Adipocyte (in vitro differentiated cells): ENCODE results near the gene LYPD3.
A peak's percentile ranks its signal among the peaks of the same experiment; 100 is the strongest.

Experiments used
- DNase-seq: peaks from one replicate; pipeline ENCODE4 v3.0.0-alpha.2; 2015; ENCODE audit warnings: low read depth
- H3K27me3 ChIP-seq: replicated peaks from 2 replicates; pipeline ENCODE4 v1.7.0; 2013; ENCODE audit warnings: mild to moderate bottlenecking, low read length, moderate library complexity; ENCODE audit not compliant: control insufficient read depth, insufficient read depth
- H3K36me3 ChIP-seq: 2 replicates; pipeline ENCODE4 v1.7.0; 2013; ENCODE audit warnings: low read length, mild to moderate bottlenecking, moderate library complexity; ENCODE audit not compliant: control insufficient read depth, insufficient read depth, severe bottlenecking
- H3K4me1 ChIP-seq: 2 replicates; pipeline ENCODE4 v1.7.0; 2013; ENCODE audit warnings: mild to moderate bottlenecking, low read length, moderate library complexity; ENCODE audit not compliant: control insufficient read depth, insufficient read depth
- H3K4me3 ChIP-seq: 2 replicates; pipeline ENCODE4 v1.7.0; 2013; ENCODE audit warnings: mild to moderate bottlenecking, low read length, moderate library complexity
- H3K9ac ChIP-seq: 2 replicates; pipeline ENCODE4 v1.7.0; 2013; ENCODE audit warnings: mild to moderate bottlenecking, low read length, moderate library complexity
- H3K9me3 ChIP-seq: 2 replicates; pipeline ENCODE4 v1.7.0; 2013; ENCODE audit warnings: mild to moderate bottlenecking, low read length, moderate library complexity; ENCODE audit not compliant: control insufficient read depth

LYPD3 gene

GRCh38 chr19:43483281-43483680 lies 17.9 kb upstream of the LYPD3 start:
- H3K9me3 ChIP-seq, result no peaks in the 10 kb centered on the region
- H3K4me1 ChIP-seq, result no peaks in the 10 kb centered on the region
- no peak overlapping the region for H3K9ac ChIP-seq
- H3K27me3 ChIP-seq, result no peaks in the 10 kb centered on the region
- H3K4me3 ChIP-seq, result no peak overlapping the region
- H3K36me3 ChIP-seq, result no peaks in the 10 kb centered on the region
- DNase-seq, result no peak

DNA sequence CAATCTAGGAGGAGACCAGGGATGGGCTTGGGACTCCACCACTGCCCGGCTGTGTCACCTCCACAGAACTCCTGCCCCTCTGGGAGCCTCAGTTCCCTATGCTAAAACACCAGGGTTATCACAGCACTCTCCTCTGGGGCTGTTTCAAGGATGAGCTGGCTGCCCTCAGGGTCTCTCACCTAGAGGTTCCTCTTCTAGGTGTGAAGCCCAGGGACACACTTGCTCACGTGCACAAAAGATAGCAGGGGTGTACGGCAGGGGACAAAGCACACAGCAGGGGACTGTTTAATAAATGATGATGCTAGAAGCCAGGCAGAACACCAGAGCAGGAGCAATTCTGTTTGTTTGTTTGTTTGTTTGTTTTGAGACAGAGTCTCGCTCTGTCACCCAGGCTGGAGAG lies 16.8 kb upstream of the LYPD3 start:
- Histone ChIP-seq H3K27me3 (no peaks in the 10 kb centered on the region), H3K36me3 (no peaks in the 10 kb centered on the region), H3K4me3 (no peak overlapping the region), H3K9ac (no peak overlapping the region), H3K9me3 (no peaks in the 10 kb centered on the region), H3K4me1 (no peaks in the 10 kb centered on the region)
- DNase-seq, result no peak

DNA sequence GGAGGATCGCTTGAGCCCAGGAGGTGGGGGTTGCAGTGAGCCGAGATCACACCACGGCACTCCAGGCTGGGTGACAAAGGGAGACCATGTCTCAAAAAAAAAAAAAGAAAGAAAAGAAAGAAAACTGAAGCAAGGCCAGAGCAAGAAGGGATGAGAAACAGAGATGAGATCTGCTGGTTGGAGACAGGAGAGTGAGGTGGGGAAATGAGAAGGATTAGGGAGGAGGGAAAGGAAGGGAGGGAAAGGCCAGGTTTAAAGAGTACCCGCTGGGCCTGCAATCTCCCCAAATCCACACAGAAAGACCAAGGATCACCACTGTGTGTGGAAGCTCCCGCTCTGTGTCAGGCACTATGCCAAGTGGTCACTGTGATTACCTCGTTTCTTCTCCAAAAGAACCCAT lies 16.3 kb upstream of the LYPD3 start:
- H3K9ac ChIP-seq, result no peak overlapping the region
- H3K4me3 ChIP-seq, result no peak overlapping the region
- peaks cover 4% of the 10 kb centered on the region for H3K4me1 ChIP-seq
- no peaks in the 10 kb centered on the region for H3K36me3 ChIP-seq
- no peaks in the 10 kb centered on the region for H3K27me3 ChIP-seq
- DNase-seq, result no peak
- no peaks in the 10 kb centered on the region for H3K9me3 ChIP-seq

DNA sequence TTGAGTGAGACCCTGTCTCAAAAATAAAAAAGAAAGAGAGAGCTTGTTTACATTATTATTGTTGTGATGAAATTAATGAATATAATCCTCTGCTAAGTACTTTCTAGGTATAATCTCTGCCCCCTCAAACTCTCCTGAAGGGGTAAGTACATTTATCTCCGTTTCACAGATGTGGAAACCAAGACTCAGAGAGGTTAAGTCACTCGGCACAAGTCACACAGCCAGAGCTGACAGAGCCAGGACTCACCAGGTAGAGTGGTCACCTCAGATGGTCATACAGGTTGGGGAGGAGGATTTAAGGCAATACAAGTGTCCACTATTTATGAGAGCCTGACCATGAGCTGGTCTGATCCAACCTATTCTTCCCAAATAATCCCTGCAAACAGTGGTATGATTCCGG lies 15.2 kb upstream of the LYPD3 start:
- no peaks in the 10 kb centered on the region for H3K27me3 ChIP-seq

DNA sequence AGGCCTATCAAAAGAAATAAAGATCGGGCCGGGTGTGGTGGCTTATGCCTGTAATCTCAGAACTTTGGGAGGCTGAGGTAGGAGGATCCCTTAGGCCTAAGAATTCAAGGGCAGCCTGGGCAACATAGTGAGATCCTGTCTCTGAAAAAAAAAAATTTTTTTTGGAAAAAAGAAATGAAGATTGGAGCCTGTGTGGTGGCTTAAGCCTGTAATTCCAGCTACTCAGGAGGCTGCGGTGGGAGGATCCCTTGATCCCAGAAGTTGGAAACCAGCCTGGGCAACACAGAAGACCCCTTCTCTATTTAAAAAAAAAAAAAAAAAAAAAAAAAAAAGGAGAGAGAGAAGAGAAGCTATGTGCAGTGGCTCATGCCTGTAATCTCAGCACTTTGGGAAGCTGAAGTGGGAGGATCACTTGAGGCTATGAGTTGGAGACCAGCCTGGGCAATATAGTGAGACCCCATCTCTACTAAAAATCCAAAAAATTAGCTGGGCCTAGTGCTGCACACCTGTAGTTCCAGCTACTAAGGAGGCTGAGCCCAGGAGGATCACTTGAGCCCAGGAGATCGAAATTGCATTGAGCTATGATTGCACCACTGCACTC lies 14.7 kb upstream of the LYPD3 start:
- peaks cover 16% of the 10 kb centered on the region for H3K4me1 ChIP-seq
- no peaks in the 10 kb centered on the region for H3K27me3 ChIP-seq
- no peak for DNase-seq
- no peak overlapping the region for H3K9ac ChIP-seq
- H3K36me3 ChIP-seq, result no peaks in the 10 kb centered on the region
- H3K4me3 ChIP-seq, result no peak overlapping the region
- no peaks in the 10 kb centered on the region for H3K9me3 ChIP-seq

More for the DNA sequence above, 15.2 kb upstream of the LYPD3 start:
- H3K9ac ChIP-seq, result no peak overlapping the region
- no peak overlapping the region for H3K4me3 ChIP-seq
- no peak for DNase-seq
- H3K9me3 ChIP-seq, result no peaks in the 10 kb centered on the region
- H3K36me3 ChIP-seq, result no peaks in the 10 kb centered on the region
- H3K4me1 ChIP-seq, result peaks cover 12% of the 10 kb centered on the region

DNA sequence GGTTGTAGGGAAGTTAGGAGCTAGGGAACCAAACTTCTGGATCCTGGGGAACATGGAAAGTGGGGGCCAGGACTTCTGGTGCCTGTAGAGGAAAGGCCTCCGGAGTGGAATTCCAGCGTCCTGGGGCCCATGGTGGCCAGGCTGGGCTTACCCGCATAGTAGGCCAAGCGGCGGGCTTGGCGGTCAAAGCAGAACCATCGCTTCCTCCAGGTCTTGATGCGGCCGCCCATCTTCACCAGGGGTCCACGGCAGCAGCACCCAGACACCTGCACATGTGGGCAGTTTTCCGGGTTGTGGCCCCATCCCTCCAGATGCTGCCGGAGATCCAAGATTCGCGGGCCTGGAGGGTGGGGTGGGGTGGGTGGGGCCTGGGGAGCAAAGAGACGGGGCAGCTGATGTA lies 13.8 kb upstream of the LYPD3 start:
- no peaks in the 10 kb centered on the region for H3K9me3 ChIP-seq
- no peaks in the 10 kb centered on the region for H3K36me3 ChIP-seq
- no peak overlapping the region for H3K4me3 ChIP-seq
- H3K4me1 ChIP-seq, result peaks cover 20% of the 10 kb centered on the region
- no peaks in the 10 kb centered on the region for H3K27me3 ChIP-seq
- no peak for DNase-seq
- H3K9ac ChIP-seq, result no peak overlapping the region

- Histone ChIP-seq H3K9ac (no peak overlapping the region), H3K9me3 (no peaks in the 10 kb centered on the region), H3K4me1 (peaks cover 20% of the 10 kb centered on the region), H3K4me3 (no peak overlapping the region), H3K36me3 (no peaks in the 10 kb centered on the region), H3K27me3 (no peaks in the 10 kb centered on the region)
- no peak for DNase-seq
Measured at GRCh38 chr19:43478323-43478722, 12.9 kb upstream of the LYPD3 start.

GRCh38 chr19:43476606-43477005 lies 11.2 kb upstream of the LYPD3 start:
- Histone ChIP-seq H3K36me3 (no peaks in the 10 kb centered on the region), H3K9ac (no peak overlapping the region), H3K4me3 (no peak overlapping the region), H3K4me1 (peaks cover 20% of the 10 kb centered on the region), H3K9me3 (no peaks in the 10 kb centered on the region), H3K27me3 (no peaks in the 10 kb centered on the region)
- DNase-seq, result peak; percentile 80

DNA sequence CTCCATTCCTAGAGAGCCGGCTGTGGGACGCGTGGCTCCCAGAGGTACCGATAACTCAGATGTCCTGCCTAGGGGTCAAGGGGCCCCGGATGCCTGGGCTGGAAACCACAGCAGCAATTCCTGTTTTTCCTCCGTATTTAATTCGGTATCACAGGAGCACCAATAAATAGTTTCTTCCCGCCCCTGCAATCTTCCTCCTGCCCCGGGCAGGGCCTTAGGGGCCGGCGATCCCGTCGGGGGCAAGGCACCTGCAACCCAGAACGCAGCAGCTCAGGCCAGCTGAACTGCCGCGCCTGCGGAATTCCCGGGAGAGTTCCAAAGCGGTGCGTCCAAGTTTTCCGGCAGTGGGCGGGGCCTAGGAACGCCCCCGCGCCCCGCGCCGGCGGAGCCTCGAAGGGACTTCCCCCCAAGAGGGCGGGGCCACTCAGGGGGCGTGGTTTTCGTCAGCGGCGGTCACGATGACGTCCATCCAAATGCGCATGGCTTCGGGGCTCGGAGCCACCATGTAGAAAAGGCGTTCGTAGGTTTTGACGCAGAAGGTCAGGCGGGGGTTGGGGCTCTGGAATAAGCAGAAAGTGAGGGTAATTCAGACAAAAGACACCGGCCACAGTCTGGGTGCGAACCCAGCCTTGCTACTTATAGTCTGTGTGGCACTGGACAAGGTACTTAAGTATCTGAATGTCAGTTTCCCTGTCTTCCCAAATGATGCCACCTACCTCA lies 9.7 kb upstream of the LYPD3 start:
- Histone ChIP-seq H3K9ac (peak overlapping the region; percentile 30), H3K27me3 (no peaks in the 10 kb centered on the region), H3K36me3 (no peaks in the 10 kb centered on the region), H3K4me3 (peak overlapping the region; percentile 65), H3K4me1 (peaks cover 20% of the 10 kb centered on the region), H3K9me3 (no peaks in the 10 kb centered on the region)
- DNase-seq, result peak; percentile 95

GRCh38 chr19:43474487-43474886 lies 9.1 kb upstream of the LYPD3 start:
- Histone ChIP-seq H3K4me1 (peaks cover 21% of the 10 kb centered on the region), H3K9ac (no peak overlapping the region), H3K4me3 (no peak overlapping the region)

DNA sequence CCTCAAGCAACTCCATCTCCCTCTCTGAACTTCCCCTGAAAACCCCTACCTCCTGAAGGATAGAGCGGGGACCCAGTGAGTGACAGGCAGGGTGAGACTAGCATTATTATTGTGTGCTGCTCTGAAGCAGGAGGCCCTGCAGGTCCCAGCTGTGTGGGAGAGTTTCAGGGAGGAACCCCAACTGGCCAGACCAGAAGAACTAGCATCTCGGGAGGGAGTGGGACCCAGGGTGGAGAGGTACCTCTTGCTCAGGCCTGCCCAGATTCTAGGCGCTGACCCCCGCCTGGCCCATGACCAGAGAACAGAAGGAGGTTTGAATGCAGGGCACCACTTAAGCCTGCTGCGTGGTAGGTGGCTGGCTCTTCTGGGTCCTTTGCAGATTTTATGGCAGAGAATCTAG lies 5.7 kb upstream of the LYPD3 start:
- Histone ChIP-seq H3K27me3 (peaks cover 1% of the 10 kb centered on the region), H3K9ac (no peak overlapping the region), H3K4me3 (no peak overlapping the region)

More at GRCh38 chr19:43474487-43474886, 9.1 kb upstream of the LYPD3 start:
- no peak for DNase-seq
- Histone ChIP-seq H3K9me3 (no peaks in the 10 kb centered on the region), H3K36me3 (no peaks in the 10 kb centered on the region), H3K27me3 (no peaks in the 10 kb centered on the region)

More for the DNA sequence above, 5.7 kb upstream of the LYPD3 start:
- H3K9me3 ChIP-seq, result no peaks in the 10 kb centered on the region
- H3K4me1 ChIP-seq, result peaks cover 28% of the 10 kb centered on the region
- DNase-seq, result no peak
- H3K36me3 ChIP-seq, result no peaks in the 10 kb centered on the region
